Measurements from ENCODE around the gene POGLUT3. TPM values are rescaled to one million over a fixed set of nuclear protein-coding genes. Genes with fewer than 3 reads are reported as not detected.

The POGLUT3 gene
- total and polyA plus RNA-seq, 9 donors: 23.5 to 56.3 (median 40.7) TPM

- TF ChIP-seq EP300 (IDR thresholded peaks at IDR 0.05): no peak
- Histone ChIP-seq H3K9me3 (no peaks in the 10 kb centered on the region), H3K4me1 (ENCODE audit: insufficient read depth) (no peaks in the 10 kb centered on the region), H3K27me3 (no peaks in the 10 kb centered on the region), H3K4me3 (no peak overlapping the region), H3K27ac (no peak overlapping the region), H3K36me3 (no peaks in the 10 kb centered on the region)
- DNase-seq: no peak
- WGBS, 3 donors: 85 to 90% (median 88%) methylated on average over 2 of the region's 2 CpGs
- intact Hi-C loops (cut with DNase I): no loop called here
Measured at GRCh38 chr11:108511851-108512474, 13.8 kb upstream of the POGLUT3 start.

GRCh38 chr11:108508653-108509593, 10.7 kb upstream of the POGLUT3 start:
- H3K4me3 ChIP-seq: no peak overlapping the region
- no peak for TF ChIP-seq CTCF (IDR thresholded peaks at IDR 0.05)
- no peak for TF ChIP-seq POLR2A (IDR thresholded peaks at IDR 0.05)
- TF ChIP-seq EP300 (IDR thresholded peaks at IDR 0.05): no peak

GRCh38 chr11:108501396-108501795, 3.2 kb upstream of the POGLUT3 start:
- TF ChIP-seq CTCF (IDR thresholded peaks at IDR 0.05): no peak
- TF ChIP-seq POLR2A (IDR thresholded peaks at IDR 0.05): no peak
- TF ChIP-seq EP300 (IDR thresholded peaks at IDR 0.05): no peak

More at GRCh38 chr11:108508653-108509593, 10.7 kb upstream of the POGLUT3 start:
- 31 to 35% (median 32%) methylated on average over 3 of the region's 3 CpGs for WGBS, 3 donors
- no peaks in the 10 kb centered on the region for H3K9me3 ChIP-seq
- intact Hi-C loops (cut with DNase I): no loop called here
- no peaks in the 10 kb centered on the region for H3K27me3 ChIP-seq
- no peaks in the 10 kb centered on the region for H3K4me1 ChIP-seq (ENCODE audit: insufficient read depth)
- H3K36me3 ChIP-seq: no peaks in the 10 kb centered on the region
- no peak for DNase-seq
- no peak overlapping the region for H3K27ac ChIP-seq

GRCh38 chr11:108500721-108501120, 2.5 kb upstream of the POGLUT3 start:
- no peak for DNase-seq
- Histone ChIP-seq H3K27me3 (no peaks in the 10 kb centered on the region), H3K27ac (no peak overlapping the region), H3K4me1 (ENCODE audit: insufficient read depth) (no peaks in the 10 kb centered on the region), H3K9me3 (no peaks in the 10 kb centered on the region), H3K4me3 (no peak overlapping the region), H3K36me3 (no peaks in the 10 kb centered on the region)
- no peak for TF ChIP-seq CTCF (IDR thresholded peaks at IDR 0.05)
- no peak for TF ChIP-seq EP300 (IDR thresholded peaks at IDR 0.05)
- no peak for TF ChIP-seq POLR2A (IDR thresholded peaks at IDR 0.05)
- intact Hi-C loops (cut with DNase I): no loop called here
- WGBS, 3 donors: 54 to 73% (median 61%) methylated on average over 2 of the region's 2 CpGs

More at GRCh38 chr11:108501396-108501795, 3.2 kb upstream of the POGLUT3 start:
- 70 to 73% (median 73%) methylated on average over 5 of the region's 5 CpGs for WGBS, 3 donors
- H3K9me3 ChIP-seq: no peaks in the 10 kb centered on the region
- intact Hi-C loops (cut with DNase I): no loop called here
- DNase-seq: no peak
- no peaks in the 10 kb centered on the region for H3K27me3 ChIP-seq
- no peaks in the 10 kb centered on the region for H3K4me1 ChIP-seq (ENCODE audit: insufficient read depth)
- no peak overlapping the region for H3K27ac ChIP-seq
- no peaks in the 10 kb centered on the region for H3K36me3 ChIP-seq
- H3K4me3 ChIP-seq: no peak overlapping the region

All from ovary (tissue), 9 donors.